Choroid plexus epithelial cell (primary cell): Measurements from ENCODE around the gene TVP23A.
"Not testable (repeated sequence)": the region's sequence is repeated elsewhere in the genome, so short reads cannot be mapped to it uniquely, and the experiment has no call there.

ENCODE experiments used
- DNase-seq: peaks from one replicate; pipeline ENCODE4 v3.0.0-alpha.2; 2010; ENCODE audit warnings: low read depth
- H3K4me3 ChIP-seq: 2 replicates; pipeline ENCODE4 v1.5.1; 2011; ENCODE audit warnings: low read depth, mild to moderate bottlenecking, control low read depth, low read length, moderate library complexity
- CTCF ChIP-seq: conservative IDR thresholded peaks from 2 replicates; pipeline ENCODE4 v1.5.1; 2011; ENCODE audit warnings: low read depth, mild to moderate bottlenecking, control low read depth, inconsistent platforms, low read length, moderate library complexity

TVP23A gene

DNA sequence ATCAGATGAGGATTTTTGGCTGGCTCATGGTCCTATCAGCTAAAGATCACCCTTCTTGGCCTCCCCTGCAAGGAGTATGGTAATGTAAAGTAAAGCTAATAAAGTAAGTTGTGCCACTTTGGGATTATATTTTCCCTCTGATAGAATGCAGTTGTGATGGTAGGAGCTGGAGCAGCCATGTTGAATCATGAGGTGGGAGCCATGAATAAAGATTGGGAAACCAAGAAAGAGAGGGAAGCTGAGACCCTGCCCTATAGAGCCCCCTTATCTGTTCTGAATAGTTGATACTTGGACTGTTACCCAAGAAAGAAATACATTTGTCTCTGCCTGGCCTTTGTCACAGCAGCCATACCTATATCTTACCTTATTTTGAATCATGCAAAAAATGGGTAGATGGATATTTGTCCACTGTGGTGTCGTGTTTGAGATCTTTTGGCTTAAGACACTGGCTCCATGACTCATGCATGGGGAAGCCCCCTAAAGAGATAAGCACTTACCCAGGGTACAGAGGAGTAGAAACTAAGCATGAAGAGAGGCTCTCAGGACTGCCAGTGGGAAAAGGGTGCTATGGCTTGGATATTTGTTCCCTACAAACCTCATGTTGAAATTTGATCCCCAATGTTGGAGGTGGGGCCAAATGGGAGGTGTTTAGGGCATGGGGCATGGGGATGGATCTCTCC lies 17.7 kb upstream of the TVP23A start:
- H3K4me3 ChIP-seq: no peak overlapping the region
- DNase-seq: no peak
- TF ChIP-seq CTCF: no peak

DNA sequence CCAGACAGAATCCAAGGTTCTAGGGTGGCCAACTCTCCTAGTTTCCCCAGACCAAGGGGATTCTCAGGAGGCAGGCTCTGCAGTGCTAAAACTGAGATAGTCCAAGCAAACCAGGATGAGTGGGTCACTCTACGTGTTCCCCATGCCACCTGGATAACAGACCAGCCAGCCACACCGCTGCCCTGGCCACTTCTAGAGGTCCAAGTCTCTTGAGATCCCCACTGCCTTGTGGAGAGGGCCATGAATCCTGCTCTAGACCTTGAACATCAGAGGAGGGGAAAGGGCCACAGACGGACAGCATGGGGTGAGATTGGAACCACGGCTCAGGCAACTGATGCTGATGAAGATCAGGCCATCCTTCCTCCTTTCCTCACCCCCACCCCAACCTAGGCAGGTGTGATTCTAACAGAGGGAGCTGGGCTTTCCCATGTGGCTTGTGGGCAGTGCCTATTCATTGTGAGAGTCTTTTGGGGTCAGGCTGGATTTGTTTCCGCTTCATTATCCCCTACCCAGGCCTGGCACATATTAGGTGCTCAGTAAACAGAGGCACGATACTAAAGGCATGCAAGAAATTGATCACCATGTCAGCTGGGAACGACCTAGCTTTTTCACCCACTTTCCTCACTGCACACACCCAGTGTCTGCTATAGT lies 16.8 kb upstream of the TVP23A start:
- H3K4me3 ChIP-seq: no peak overlapping the region
- no peak for TF ChIP-seq CTCF
- no peak for DNase-seq

- DNase-seq: no peak
- no peak overlapping the region for H3K4me3 ChIP-seq
- TF ChIP-seq CTCF: no peak
Measured at GRCh38 chr16:10834766-10835165, 16.2 kb upstream of the TVP23A start.

- H3K4me3 ChIP-seq: no peak overlapping the region
- DNase-seq: no peak
- TF ChIP-seq CTCF: no peak
Measured at GRCh38 chr16:10834130-10834529, 15.5 kb upstream of the TVP23A start.

DNA sequence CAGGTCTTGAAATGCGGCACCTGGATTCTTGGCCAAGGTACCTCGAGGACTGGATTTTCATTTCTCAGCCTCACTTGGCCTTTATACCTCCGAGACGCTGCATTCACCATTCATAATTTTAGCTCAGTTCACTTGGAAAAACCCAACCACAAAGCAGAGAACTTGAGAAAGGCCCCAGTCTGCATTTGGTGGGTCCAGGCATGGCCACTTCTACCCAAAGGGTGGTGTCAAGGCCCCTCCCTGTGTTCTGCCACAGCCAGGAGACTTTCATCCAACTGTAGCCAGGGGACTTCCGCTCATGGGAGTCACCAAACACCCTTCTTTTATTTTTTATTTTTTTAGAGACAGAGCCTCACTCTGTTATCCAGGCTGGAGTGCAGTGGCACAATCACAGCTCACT lies 14.7 kb upstream of the TVP23A start:
- no peak for DNase-seq
- no peak overlapping the region for H3K4me3 ChIP-seq
- TF ChIP-seq CTCF: no peak

DNA sequence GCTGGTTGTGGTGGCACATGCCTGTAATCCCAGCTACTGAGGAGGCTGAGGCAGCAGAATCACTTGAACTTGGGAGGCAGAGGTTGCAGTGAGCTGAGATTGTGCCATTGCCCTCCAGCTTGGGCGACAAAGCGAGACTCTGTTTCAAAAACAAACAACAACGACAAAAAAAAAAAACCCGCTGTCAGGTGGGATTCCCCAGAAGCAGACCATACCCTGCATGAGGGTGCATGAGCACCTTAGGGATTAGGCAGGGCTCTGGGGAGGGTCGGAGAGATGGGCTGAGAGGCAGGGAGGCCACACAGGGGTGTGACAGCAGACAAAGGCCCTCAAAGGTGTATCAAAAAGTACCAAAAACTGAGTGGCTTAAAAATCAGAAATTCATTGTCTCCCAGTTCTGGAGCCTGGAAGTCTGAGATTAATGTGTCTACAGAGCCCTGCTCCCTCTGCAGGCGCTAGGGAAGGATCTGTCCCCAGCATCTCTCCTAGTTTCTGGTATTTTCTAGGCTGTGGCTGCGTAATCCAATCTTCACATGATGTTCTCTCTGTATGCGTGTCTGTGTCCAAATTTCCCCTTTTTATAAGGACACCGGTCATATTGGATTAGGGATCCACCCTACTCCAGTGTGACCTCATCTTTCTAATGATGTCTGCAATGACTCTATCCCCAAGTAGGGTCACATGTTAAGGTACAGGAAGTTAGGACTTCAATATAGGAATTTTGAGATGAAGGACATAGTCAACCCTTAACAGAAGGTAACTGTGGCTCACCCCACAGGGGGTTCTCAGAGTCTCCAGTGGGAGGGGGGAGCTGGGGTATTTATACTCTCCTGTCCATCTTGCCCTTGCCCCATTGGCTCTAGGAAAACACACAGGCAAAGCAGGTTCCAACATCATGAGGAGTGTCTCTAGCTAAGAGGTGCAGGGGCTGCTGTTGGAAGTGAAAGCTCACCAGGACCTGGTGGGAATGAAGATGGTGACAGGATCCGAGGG lies 13.6 kb upstream of the TVP23A start:
- no peak for TF ChIP-seq CTCF
- no peak for DNase-seq
- no peak overlapping the region for H3K4me3 ChIP-seq

GRCh38 chr16:10830240-10830639 lies 11.6 kb upstream of the TVP23A start:
- DNase-seq, H3K4me3 ChIP-seq: not testable (repeated sequence)

- DNase-seq, H3K4me3 ChIP-seq: not testable (repeated sequence)
Measured at GRCh38 chr16:10829390-10830098, 10.9 kb upstream of the TVP23A start.
